CD4-positive, alpha-beta T cell (primary cell): ENCODE data around the gene CCSER1. TPM values are rescaled to one million over a fixed set of nuclear protein-coding genes. Genes with fewer than 3 reads are reported as not detected.

ENCODE experiments used
- ATAC-seq: fragments of 200-7000 bp; cut with Tn5 transposase; one replicate; pipeline ENCODE4 v1.10.0; 2022; ENCODE audit warnings: mild to moderate bottlenecking; ENCODE audit not compliant: poor library complexity
- CTCF ChIA-PET: fragments of 350-600 bp; sonication (Branson Sonifier 250); formaldehyde crosslinking; loops from one replicate; lab custom pipeline; 2021; ENCODE audit warnings: antibody characterized with exemption, inconsistent platforms; lab: Charles Lee
- POLR2A ChIA-PET: fragments of 350-600 bp; sonication (Branson Sonifier 250); formaldehyde crosslinking; loops from one replicate; lab custom pipeline; 2021; ENCODE audit warnings: antibody characterized with exemption, inconsistent platforms; lab: Charles Lee
- DNase-seq, 14 experiments: peaks; one replicate each; pipeline ENCODE4 v3.0.0-alpha.2; 2013 to 2020; ENCODE audit warnings: mixed read lengths in 2 of 14
- H3K27ac ChIP-seq, 2 donors: one replicate each; pipeline versions ENCODE4 v1.5.1 to v1.7.0; 2013; ENCODE audit warnings: low read length in 2 of 2, low read depth in 1 of 2, mild to moderate bottlenecking in 1 of 2
- H3K27me3 ChIP-seq, 2 experiments: 1 replicate in 1 of 2; 2 replicates in 1 of 2; pipeline versions ENCODE4 v1.6.1 to v1.7.0; 2013; ENCODE audit warnings: low read length in 2 of 2, control low read depth in 1 of 2, mild to moderate bottlenecking in 1 of 2, moderate library complexity in 1 of 2; ENCODE audit not compliant: insufficient read depth in 2 of 2, control insufficient read depth in 1 of 2
- H3K36me3 ChIP-seq: one replicate; pipeline ENCODE4 v1.6.1; 2013; ENCODE audit warnings: low read length, control low read depth; ENCODE audit not compliant: insufficient read depth
- H3K4me1 ChIP-seq: one replicate; pipeline ENCODE4 v1.6.1; 2013; ENCODE audit warnings: low read length, control low read depth; ENCODE audit not compliant: insufficient read depth
- H3K4me3 ChIP-seq: one replicate; pipeline ENCODE4 v1.5.1; 2013; ENCODE audit warnings: mild to moderate bottlenecking, low read length, moderate library complexity
- H3K9me3 ChIP-seq, 2 experiments: 1 replicate in 1 of 2; 2 replicates in 1 of 2; pipeline versions ENCODE4 v1.6.1 to v1.7.0; 2013; ENCODE audit warnings: low read length in 2 of 2, mild to moderate bottlenecking in 2 of 2, control low read depth in 1 of 2, moderate library complexity in 1 of 2; ENCODE audit not compliant: control insufficient read depth in 1 of 2, insufficient read depth in 1 of 2
- H3K27ac Mint-ChIP-seq: one replicate; pipeline ENCODE4 v1.8.0; 2020; ENCODE audit warnings: mixed read lengths
- H3K27me3 Mint-ChIP-seq: one replicate; pipeline ENCODE4 v1.8.0; 2021; ENCODE audit warnings: mixed read lengths
- H3K36me3 Mint-ChIP-seq: one replicate; pipeline ENCODE4 v1.8.0; 2021; ENCODE audit warnings: low read depth, mixed read lengths
- H3K4me1 Mint-ChIP-seq: one replicate; pipeline ENCODE4 v1.8.0; 2021; ENCODE audit warnings: low read depth, mixed read lengths
- H3K4me3 Mint-ChIP-seq: one replicate; pipeline ENCODE4 v1.8.0; 2020; ENCODE audit warnings: mild to moderate bottlenecking, mixed read lengths
- H3K9me3 Mint-ChIP-seq: one replicate; pipeline ENCODE4 v1.8.0; 2020; ENCODE audit warnings: mixed read lengths
- intact Hi-C, 2 experiments: fragments of 100-400 bp; cut with DNase I in 1 of 2; cut with micrococcal nuclease in 1 of 2; formaldehyde crosslinking; loops; one replicate each; pipeline versions ENCODE4 v1.15.1 to v1.9.0; 2023 to 2025; cut with DNase I, micrococcal nuclease
- total RNA-seq, 174 experiments: library from RNA in 2 of 174; stranded (reverse) in 2 of 174; gene quantifications; one replicate each; pipeline ENCODE4 v1.2.3 and lab custom pipeline; 2021 to 2026
- TF ChIP-seq, protein P1 (sequence below): fragments of 200-600 bp; IDR thresholded peaks from one replicate; pipeline ENCODE4 v1.8.0; 2022; ENCODE audit warnings: antibody characterized with exemption, mild to moderate bottlenecking

The CCSER1 gene
- total RNA-seq, 2 experiments from 2014 or later, result 0.36 to 0.71 TPM

DNA sequence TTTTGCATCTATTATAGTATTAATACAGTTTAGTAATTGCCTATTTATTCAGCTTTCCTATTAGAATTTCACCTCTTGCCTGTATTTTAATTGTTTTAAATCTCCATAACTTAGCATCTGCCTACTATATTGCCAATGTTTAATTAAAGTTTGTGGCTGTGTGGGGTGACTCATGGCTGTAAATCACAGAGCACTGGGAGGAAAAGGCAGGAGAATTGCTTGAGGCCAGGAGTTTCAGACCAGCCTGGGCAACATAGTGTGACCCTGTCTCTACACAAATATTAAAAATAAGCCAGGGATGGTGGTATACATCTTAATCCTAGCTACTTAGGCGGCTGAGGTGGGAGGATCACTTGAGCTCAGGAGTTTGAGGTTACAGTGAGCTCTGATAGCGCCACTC is 14.5 kb upstream of the CCSER1 start:
- Histone ChIP-seq H3K36me3 (no peaks in the 10 kb centered on the region), H3K9me3 (no peaks in the 10 kb centered on the region), H3K27ac (no peak overlapping the region), H3K4me3 (no peak overlapping the region), H3K4me1 (no peaks in the 10 kb centered on the region), H3K27me3 (no peaks in the 10 kb centered on the region)
- intact Hi-C loops, result no loop called here
- ChIA-PET CTCF (no interaction called here), POLR2A (no interaction called here)
- Mint-ChIP-seq H3K27ac (no peak overlapping the region), H3K9me3 (no peaks in the 10 kb centered on the region), H3K36me3 (no peaks in the 10 kb centered on the region), H3K4me3 (no peak overlapping the region), H3K4me1 (no peaks in the 10 kb centered on the region), H3K27me3 (peaks cover 3% of the 10 kb centered on the region)
- no peak for DNase-seq
- TF ChIP-seq, protein P1, sequence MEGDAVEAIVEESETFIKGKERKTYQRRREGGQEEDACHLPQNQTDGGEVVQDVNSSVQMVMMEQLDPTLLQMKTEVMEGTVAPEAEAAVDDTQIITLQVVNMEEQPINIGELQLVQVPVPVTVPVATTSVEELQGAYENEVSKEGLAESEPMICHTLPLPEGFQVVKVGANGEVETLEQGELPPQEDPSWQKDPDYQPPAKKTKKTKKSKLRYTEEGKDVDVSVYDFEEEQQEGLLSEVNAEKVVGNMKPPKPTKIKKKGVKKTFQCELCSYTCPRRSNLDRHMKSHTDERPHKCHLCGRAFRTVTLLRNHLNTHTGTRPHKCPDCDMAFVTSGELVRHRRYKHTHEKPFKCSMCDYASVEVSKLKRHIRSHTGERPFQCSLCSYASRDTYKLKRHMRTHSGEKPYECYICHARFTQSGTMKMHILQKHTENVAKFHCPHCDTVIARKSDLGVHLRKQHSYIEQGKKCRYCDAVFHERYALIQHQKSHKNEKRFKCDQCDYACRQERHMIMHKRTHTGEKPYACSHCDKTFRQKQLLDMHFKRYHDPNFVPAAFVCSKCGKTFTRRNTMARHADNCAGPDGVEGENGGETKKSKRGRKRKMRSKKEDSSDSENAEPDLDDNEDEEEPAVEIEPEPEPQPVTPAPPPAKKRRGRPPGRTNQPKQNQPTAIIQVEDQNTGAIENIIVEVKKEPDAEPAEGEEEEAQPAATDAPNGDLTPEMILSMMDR, result no peak
- no peak for ATAC-seq

DNA sequence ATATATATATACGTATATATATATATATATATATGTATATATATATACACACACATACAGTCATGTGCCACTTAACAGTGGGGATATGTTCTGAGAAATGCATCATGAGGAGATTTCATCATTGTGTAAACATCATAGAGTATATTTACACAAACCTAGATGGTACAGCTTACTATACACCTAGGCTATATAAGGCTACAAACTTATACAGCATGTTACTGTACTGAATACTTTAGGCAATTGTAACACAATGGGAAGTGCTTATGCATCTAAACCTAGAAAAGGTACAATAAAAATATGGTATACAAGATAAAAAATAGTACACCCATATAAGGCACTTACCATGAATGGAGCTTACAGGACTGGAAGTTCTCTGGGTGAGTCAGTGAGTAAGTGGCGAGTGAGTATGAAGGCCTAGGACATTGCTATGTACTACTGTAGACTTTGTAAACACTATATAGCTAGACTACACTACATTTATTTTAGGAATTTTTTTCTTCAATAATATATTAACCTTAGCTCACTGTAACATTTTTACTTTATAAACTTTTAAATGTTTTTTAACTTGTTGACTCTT is 13.2 kb upstream of the CCSER1 start:
- ATAC-seq, result no peak
- no peaks in the 10 kb centered on the region for H3K27me3 Mint-ChIP-seq
- H3K27ac Mint-ChIP-seq, result no peak overlapping the region
- Histone ChIP-seq H3K9me3 (no peaks in the 10 kb centered on the region), H3K36me3 (no peaks in the 10 kb centered on the region), H3K4me3 (no peak overlapping the region), H3K27me3 (no peaks in the 10 kb centered on the region), H3K27ac (no peak overlapping the region), H3K4me1 (no peaks in the 10 kb centered on the region)
- ChIA-PET CTCF (no interaction called here), POLR2A (no interaction called here)
- TF ChIP-seq, protein P1, result no peak
- intact Hi-C loops, result no loop called here
- no peaks in the 10 kb centered on the region for H3K36me3 Mint-ChIP-seq
- no peaks in the 10 kb centered on the region for H3K4me1 Mint-ChIP-seq
- no peak overlapping the region for H3K4me3 Mint-ChIP-seq
- no peaks in the 10 kb centered on the region for H3K9me3 Mint-ChIP-seq
- DNase-seq, result no peak

DNA sequence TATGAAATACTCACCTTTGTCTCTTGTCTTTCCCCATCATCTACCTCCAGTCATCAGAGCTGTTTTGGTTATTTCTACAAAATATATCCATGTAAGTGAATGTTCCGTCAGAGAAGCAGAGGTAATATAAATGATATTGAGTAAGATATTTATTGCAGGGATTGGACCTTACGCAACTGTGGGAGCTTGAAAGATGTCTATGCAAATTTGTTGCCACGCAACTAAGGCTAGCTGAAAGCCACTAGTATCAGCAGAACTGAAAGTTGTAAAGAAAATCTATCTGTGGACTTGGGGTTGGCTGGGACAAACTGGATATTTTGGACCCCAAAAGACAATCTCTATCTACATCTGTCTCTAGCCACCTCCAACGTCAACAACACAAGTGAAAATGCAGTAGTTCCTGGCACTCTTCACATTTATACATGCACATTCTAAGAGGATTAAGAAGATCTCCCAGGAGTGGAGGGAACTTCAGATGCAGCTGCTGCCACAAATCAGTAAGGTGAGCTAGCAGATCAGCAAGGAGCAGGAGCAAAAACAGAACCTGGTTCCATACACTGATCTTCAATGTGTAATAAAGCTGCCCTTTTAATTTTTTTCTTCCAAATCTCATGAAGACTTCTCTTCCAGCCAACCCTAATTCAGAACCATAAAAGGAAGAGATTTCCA is 8.5 kb upstream of the CCSER1 start:
- Histone ChIP-seq H3K27me3 (no peaks in the 10 kb centered on the region), H3K9me3 (no peaks in the 10 kb centered on the region), H3K27ac (no peak overlapping the region), H3K4me3 (no peak overlapping the region), H3K36me3 (no peaks in the 10 kb centered on the region), H3K4me1 (no peaks in the 10 kb centered on the region)
- no peak overlapping the region for H3K4me3 Mint-ChIP-seq
- POLR2A ChIA-PET, result no interaction called here
- H3K9me3 Mint-ChIP-seq, result no peaks in the 10 kb centered on the region
- H3K27ac Mint-ChIP-seq, result no peak overlapping the region
- ATAC-seq (no peak), DNase-seq (no peak)
- TF ChIP-seq, protein P1, result no peak
- intact Hi-C loops, result no loop called here
- no peaks in the 10 kb centered on the region for H3K36me3 Mint-ChIP-seq
- no peaks in the 10 kb centered on the region for H3K4me1 Mint-ChIP-seq
- CTCF ChIA-PET, result no interaction called here
- H3K27me3 Mint-ChIP-seq, result peaks cover 6% of the 10 kb centered on the region
